ENCODE data around the gene TTI1.
"Not testable (repeated sequence)": the region's sequence is repeated elsewhere in the genome, so short reads cannot be mapped to it uniquely, and the experiment has no call there.

Gene TTI1

GRCh38 chr20:37976887-37977286, 56.4 kb downstream of the TTI1 start:
- in situ Hi-C loops (cut with MboI; ENCODE audit: low sequenced_read_pairs): no loop called here

- in situ Hi-C loops (cut with MboI; ENCODE audit: low sequenced_read_pairs): no loop called here
Observed at GRCh38 chr20:37973059-37973910, 60.0 kb downstream of the TTI1 start.

- in situ Hi-C loops (cut with MboI; ENCODE audit: low sequenced_read_pairs): no loop called here
Observed at GRCh38 chr20:37972256-37973058, 60.8 kb downstream of the TTI1 start.

- in situ Hi-C loops (cut with MboI; ENCODE audit: low sequenced_read_pairs): no loop called here
Observed at GRCh38 chr20:37971561-37972127, 61.6 kb downstream of the TTI1 start.

GRCh38 chr20:37970856-37971245, 62.4 kb downstream of the TTI1 start:
- in situ Hi-C loops (cut with MboI; ENCODE audit: low sequenced_read_pairs): no loop called here

- in situ Hi-C loops (cut with MboI; ENCODE audit: low sequenced_read_pairs): no loop called here
Observed at GRCh38 chr20:37969949-37970855, 63.1 kb downstream of the TTI1 start.

GRCh38 chr20:37968841-37969401, 64.3 kb downstream of the TTI1 start:
- in situ Hi-C loops (cut with MboI; ENCODE audit: low sequenced_read_pairs): no loop called here

- in situ Hi-C loops (cut with MboI; ENCODE audit: low sequenced_read_pairs): not testable (repeated sequence)
Observed at GRCh38 chr20:37963483-37963882, 69.8 kb downstream of the TTI1 start.

GRCh38 chr20:37961066-37961465, 72.2 kb downstream of the TTI1 start:
- in situ Hi-C loops (cut with MboI; ENCODE audit: low sequenced_read_pairs): no loop called here

GRCh38 chr20:37958856-37959520, 74.3 kb downstream of the TTI1 start:
- in situ Hi-C loops (cut with MboI; ENCODE audit: low sequenced_read_pairs): no loop called here

- in situ Hi-C loops (cut with MboI; ENCODE audit: low sequenced_read_pairs): no loop called here
Observed at GRCh38 chr20:37956107-37956585, 77.1 kb downstream of the TTI1 start.

- in situ Hi-C loops (cut with MboI; ENCODE audit: low sequenced_read_pairs): no loop called here
Observed at GRCh38 chr20:37955511-37955910, 77.7 kb downstream of the TTI1 start.

GRCh38 chr20:37954626-37955025, 78.6 kb downstream of the TTI1 start:
- in situ Hi-C loops (cut with MboI; ENCODE audit: low sequenced_read_pairs): no loop called here

- in situ Hi-C loops (cut with MboI; ENCODE audit: low sequenced_read_pairs): no loop called here
Observed at GRCh38 chr20:37954190-37954589, 79.1 kb downstream of the TTI1 start.

GRCh38 chr20:37948956-37949355, 84.3 kb downstream of the TTI1 start:
- in situ Hi-C loops (cut with MboI; ENCODE audit: low sequenced_read_pairs): no loop called here

GRCh38 chr20:37947943-37948342, 85.3 kb downstream of the TTI1 start:
- in situ Hi-C loops (cut with MboI; ENCODE audit: low sequenced_read_pairs): no loop called here

- in situ Hi-C loops (cut with MboI; ENCODE audit: low sequenced_read_pairs): no loop called here
Observed at GRCh38 chr20:37946946-37947345, 86.3 kb downstream of the TTI1 start.

- in situ Hi-C loops (cut with MboI; ENCODE audit: low sequenced_read_pairs): no loop called here
Observed at GRCh38 chr20:37945091-37945547, 88.1 kb downstream of the TTI1 start.

GRCh38 chr20:37944456-37944981, 88.7 kb downstream of the TTI1 start:
- in situ Hi-C loops (cut with MboI; ENCODE audit: low sequenced_read_pairs): no loop called here
